Astrocyte (in vitro differentiated cells and primary cell): ENCODE results near the gene JAG2. TPM values are rescaled to one million over a fixed set of nuclear protein-coding genes. Genes with fewer than 3 reads are reported as not detected.

Source experiments
- DNase-seq: peaks from one replicate; pipeline ENCODE4 v3.0.0-alpha.2; 2010; ENCODE audit warnings: low read depth
- FAIRE-seq: peaks from 2 replicates; lab custom pipeline; 2011; peaks lifted over from hg19 to GRCh38; lab: Jason Lieb, UNC
- H2AFZ ChIP-seq: 2 replicates; pipeline ENCODE4 v1.6.0; 2012; ENCODE audit warnings: low read depth, low read length, inconsistent platforms
- H3K27ac ChIP-seq: 2 replicates; pipeline ENCODE4 v1.5.1; 2011; ENCODE audit warnings: low read depth, low read length, inconsistent platforms
- H3K27me3 ChIP-seq: 2 replicates; pipeline ENCODE4 v1.6.0; 2011; ENCODE audit warnings: low read length, inconsistent platforms; ENCODE audit not compliant: insufficient read depth
- H3K36me3 ChIP-seq: 2 replicates; pipeline ENCODE4 v1.5.1; 2011; ENCODE audit warnings: low read length, inconsistent platforms; ENCODE audit not compliant: insufficient read depth
- H3K4me1 ChIP-seq: 2 replicates; pipeline ENCODE4 v1.5.1; 2011; ENCODE audit warnings: low read length, inconsistent platforms; ENCODE audit not compliant: insufficient read depth
- H3K4me2 ChIP-seq: 2 replicates; pipeline ENCODE4 v1.6.0; 2012; ENCODE audit warnings: low read length, inconsistent platforms
- H3K4me3 ChIP-seq: 2 replicates; pipeline ENCODE4 v1.5.1; 2011; ENCODE audit warnings: low read depth, mild to moderate bottlenecking, low read length, inconsistent platforms; ENCODE audit not compliant: insufficient read depth
- H3K79me2 ChIP-seq: 2 replicates; pipeline ENCODE4 v1.6.0; 2012; ENCODE audit warnings: mild to moderate bottlenecking, low read length, inconsistent platforms; ENCODE audit not compliant: insufficient read depth
- H3K9ac ChIP-seq: 2 replicates; pipeline ENCODE4 v1.6.0; 2012; ENCODE audit warnings: mild to moderate bottlenecking, low read length, inconsistent platforms
- H3K9me3 ChIP-seq: 2 replicates; pipeline ENCODE4 v1.5.1; 2012; ENCODE audit warnings: low read depth, mild to moderate bottlenecking, low read length, inconsistent platforms; ENCODE audit not compliant: insufficient read depth
- H4K20me1 ChIP-seq: 2 replicates; pipeline ENCODE4 v1.6.0; 2012; ENCODE audit warnings: low read length, inconsistent platforms; ENCODE audit not compliant: insufficient read depth
- H3K27ac Mint-ChIP-seq: one replicate; pipeline ENCODE4 v1.8.0; 2021; ENCODE audit warnings: mild to moderate bottlenecking, mixed read lengths; ENCODE audit not compliant: unreplicated experiment
- H3K27me3 Mint-ChIP-seq: one replicate; pipeline ENCODE4 v1.8.0; 2021; ENCODE audit warnings: low read depth, mixed read lengths; ENCODE audit not compliant: unreplicated experiment
- H3K36me3 Mint-ChIP-seq: one replicate; pipeline ENCODE4 v1.8.0; 2021; ENCODE audit warnings: low read depth, mixed read lengths; ENCODE audit not compliant: unreplicated experiment
- H3K4me1 Mint-ChIP-seq: one replicate; pipeline ENCODE4 v1.8.0; 2021; ENCODE audit warnings: low read depth, mixed read lengths; ENCODE audit not compliant: unreplicated experiment
- H3K4me3 Mint-ChIP-seq: one replicate; pipeline ENCODE4 v1.8.0; 2021; ENCODE audit warnings: mild to moderate bottlenecking, moderate library complexity, mixed read lengths; ENCODE audit not compliant: unreplicated experiment
- H3K9me3 Mint-ChIP-seq: one replicate; pipeline ENCODE4 v1.8.0; 2021; ENCODE audit warnings: mild to moderate bottlenecking, mixed read lengths; ENCODE audit not compliant: unreplicated experiment
- CTCF ChIP-seq: IDR thresholded peaks from 2 replicates; pipeline ENCODE4 v1.5.1; 2011; ENCODE audit warnings: low read depth, mild to moderate bottlenecking, inconsistent platforms, low read length, moderate library complexity; ENCODE audit not compliant: insufficient read depth
- EZH2 ChIP-seq: IDR thresholded peaks from 2 replicates; pipeline ENCODE4 v1.6.1; 2012; ENCODE audit warnings: mild to moderate bottlenecking, low read length, inconsistent platforms; ENCODE audit not compliant: insufficient read depth
- total RNA-seq: library from RNA; stranded (reverse); gene quantifications from 2 replicates; pipeline ENCODE4 v1.2.1, GENCODE V29; 2021

JAG2 gene
- total RNA-seq, 1 donor from 2014 or later = 6.6 TPM

- H3K9me3 ChIP-seq = no peaks in the 10 kb centered on the region
- peak overlapping the region; percentile 99 for H3K4me2 ChIP-seq
- DNase-seq = peak; percentile 44
- peaks cover 34% of the 10 kb centered on the region for H3K4me1 ChIP-seq
- H3K79me2 ChIP-seq = no peaks in the 10 kb centered on the region
- peak overlapping the region; percentile 47 for H3K27ac Mint-ChIP-seq
- TF ChIP-seq CTCF = no peak
- TF ChIP-seq EZH2 = no peak
- H3K9me3 Mint-ChIP-seq = peaks cover under 1% of the 10 kb centered on the region
- peak overlapping the region; percentile 84 for H3K4me3 Mint-ChIP-seq
- peak overlapping the region; percentile 70 for H3K4me3 ChIP-seq
- no peaks in the 10 kb centered on the region for H3K27me3 ChIP-seq
- H3K9ac ChIP-seq = peak overlapping the region; percentile 85
- peaks cover 4% of the 10 kb centered on the region for H3K36me3 Mint-ChIP-seq
- peaks cover 8% of the 10 kb centered on the region for H3K4me1 Mint-ChIP-seq
- H3K36me3 ChIP-seq = no peaks in the 10 kb centered on the region
- H2AFZ ChIP-seq = peak overlapping the region; percentile 63
- FAIRE-seq = no peak
- peak overlapping the region; percentile 12 for H3K27ac ChIP-seq
- peaks cover 10% of the 10 kb centered on the region for H3K27me3 Mint-ChIP-seq
- peaks cover 16% of the 10 kb centered on the region for H4K20me1 ChIP-seq
Observed at GRCh38 chr14:105093038-105093430, 75.5 kb downstream of the JAG2 start.

GRCh38 chr14:105092171-105093037 is 76.2 kb downstream of the JAG2 start:
- peak overlapping the region; percentile 63 for H2AFZ ChIP-seq
- TF ChIP-seq EZH2 (no peak), CTCF (no peak)
- peak overlapping the region; percentile 70 for H3K4me3 ChIP-seq
- H4K20me1 ChIP-seq = peaks cover 16% of the 10 kb centered on the region
- FAIRE-seq = no peak
- Mint-ChIP-seq H3K27ac (peak overlapping the region; percentile 47), H3K4me3 (peak overlapping the region; percentile 84), H3K4me1 (peaks cover 8% of the 10 kb centered on the region), H3K9me3 (no peaks in the 10 kb centered on the region), H3K27me3 (peaks cover 10% of the 10 kb centered on the region), H3K36me3 (peaks cover 4% of the 10 kb centered on the region)
- no peaks in the 10 kb centered on the region for H3K36me3 ChIP-seq
- H3K4me2 ChIP-seq = peak overlapping the region; percentile 99
- no peaks in the 10 kb centered on the region for H3K79me2 ChIP-seq
- H3K9me3 ChIP-seq = no peaks in the 10 kb centered on the region
- H3K4me1 ChIP-seq = peaks cover 39% of the 10 kb centered on the region
- H3K27me3 ChIP-seq = no peaks in the 10 kb centered on the region
- H3K27ac ChIP-seq = peak overlapping the region; percentile 12
- H3K9ac ChIP-seq = peak overlapping the region; percentile 85
- no peak for DNase-seq
